WTC11 (cell line): ENCODE measurements around the gene ZIC4. TPM values are rescaled to one million over a fixed set of nuclear protein-coding genes. Genes with fewer than 3 reads are reported as not detected.

ENCODE experiments used
- ATAC-seq: fragments of 200-7000 bp; cut with Tn5 transposase; 2 replicates; pipeline ENCODE4 v1.10.0; 2021; ENCODE audit warnings: mild to moderate bottlenecking, moderate library complexity
- CTCF ChIA-PET: fragments of 300-600 bp; sonication (Branson Sonifier 250); formaldehyde crosslinking; loops from one replicate; lab custom pipeline; 2021; ENCODE audit warnings: antibody characterized with exemption; lab: Charles Lee
- POLR2A ChIA-PET: fragments of 350-600 bp; sonication (Branson Sonifier 250); formaldehyde crosslinking; loops from one replicate; lab custom pipeline; 2021; ENCODE audit warnings: antibody characterized with exemption; lab: Charles Lee
- DNase-seq: peaks from one replicate; pipeline ENCODE4 v3.0.0; 2021; ENCODE audit warnings: low spot score
- H3K27ac Mint-ChIP-seq: 2 replicates; pipeline ENCODE4 v1.8.0; 2021; ENCODE audit warnings: mixed read lengths
- H3K27me3 Mint-ChIP-seq: 2 replicates; pipeline ENCODE4 v1.8.0; 2021; ENCODE audit warnings: low read depth, mild to moderate bottlenecking, moderate library complexity, mixed read lengths
- H3K36me3 Mint-ChIP-seq: 2 replicates; pipeline ENCODE4 v1.8.0; 2021; ENCODE audit warnings: mixed read lengths
- H3K4me1 Mint-ChIP-seq: 2 replicates; pipeline ENCODE4 v1.8.0; 2022; ENCODE audit warnings: mixed read lengths
- H3K4me3 Mint-ChIP-seq: 2 replicates; pipeline ENCODE4 v1.8.0; 2021; ENCODE audit warnings: mild to moderate bottlenecking, moderate library complexity, mixed read lengths
- H3K9me3 Mint-ChIP-seq: 2 replicates; pipeline ENCODE4 v1.8.0; 2021; ENCODE audit warnings: mixed read lengths
- AFF4 ChIP-seq: sonication (generic); formaldehyde crosslinking; IDR thresholded peaks from 2 replicates; pipeline ENCODE4 v1.8.1; 2023; ENCODE audit warnings: mild to moderate bottlenecking, missing genetic modification reagents, borderline replicate concordance
- CREM ChIP-seq: sonication (generic); formaldehyde crosslinking; IDR thresholded peaks from 2 replicates; pipeline ENCODE4 v1.8.1; 2022; ENCODE audit warnings: mild to moderate bottlenecking, missing genetic modification reagents, moderate library complexity
- ESRRA ChIP-seq: sonication (generic); formaldehyde crosslinking; IDR thresholded peaks from 2 replicates; pipeline ENCODE4 v1.8.1; 2022; ENCODE audit warnings: mild to moderate bottlenecking, missing genetic modification reagents, borderline replicate concordance
- HMGA2 ChIP-seq: fragments of 250-450 bp; sonication (Bioruptor Pico); IDR thresholded peaks from 2 replicates; pipeline ENCODE4 v1.4.0; 2021; ENCODE audit warnings: mild to moderate bottlenecking, moderate library complexity
- KAT7 ChIP-seq: sonication (generic); formaldehyde crosslinking; IDR thresholded peaks from 2 replicates; pipeline ENCODE4 v1.8.1; 2023; ENCODE audit warnings: missing genetic modification reagents, mild to moderate bottlenecking, borderline replicate concordance
- MYBL2 ChIP-seq: sonication (generic); formaldehyde crosslinking; IDR thresholded peaks from 2 replicates; pipeline ENCODE4 v1.8.1; 2023; ENCODE audit warnings: mild to moderate bottlenecking, moderate library complexity, missing genetic modification reagents
- PREB ChIP-seq: sonication (generic); formaldehyde crosslinking; IDR thresholded peaks from 2 replicates; pipeline ENCODE4 v1.8.1; 2022; ENCODE audit warnings: mild to moderate bottlenecking, missing genetic modification reagents, moderate library complexity, borderline replicate concordance
- SOX15 ChIP-seq: fragments of 250-450 bp; sonication (Bioruptor Pico); IDR thresholded peaks from 2 replicates; pipeline ENCODE4 v1.9.0; 2021; ENCODE audit warnings: mild to moderate bottlenecking
- SP1 ChIP-seq: sonication (generic); formaldehyde crosslinking; conservative IDR thresholded peaks from 2 replicates; pipeline ENCODE4 v1.8.1; 2022; ENCODE audit warnings: missing genetic modification reagents
- ZNF138 ChIP-seq: sonication (generic); formaldehyde crosslinking; conservative IDR thresholded peaks from 2 replicates; pipeline ENCODE4 v1.8.1; 2022; ENCODE audit warnings: mild to moderate bottlenecking, moderate library complexity, missing genetic modification reagents
- ZNF263 ChIP-seq: sonication (generic); formaldehyde crosslinking; IDR thresholded peaks from 2 replicates; pipeline ENCODE4 v1.8.1; 2022; ENCODE audit warnings: low read depth, mild to moderate bottlenecking, moderate library complexity, missing genetic modification reagents
- ZNF281 ChIP-seq: sonication (generic); formaldehyde crosslinking; IDR thresholded peaks from 2 replicates; pipeline ENCODE4 v1.8.0; 2023; ENCODE audit warnings: mild to moderate bottlenecking, missing genetic modification reagents
- ZNF423 ChIP-seq: fragments of 250-450 bp; sonication (Bioruptor Pico); IDR thresholded peaks from 2 replicates; pipeline ENCODE4 v2.1.2; 2022; ENCODE audit warnings: mild to moderate bottlenecking, moderate library complexity
- total RNA-seq: library from RNA; stranded (reverse); gene quantifications from 3 replicates; pipeline ENCODE4 v1.2.3, GENCODE V29; 2021
- TF ChIP-seq, protein P1 (sequence below): fragments of 250-450 bp; sonication (Bioruptor Pico); IDR thresholded peaks from 2 replicates; pipeline ENCODE4 v1.9.0; 2021; ENCODE audit warnings: mild to moderate bottlenecking
- TF ChIP-seq, protein P2 (sequence below): fragments of 250-450 bp; sonication (Bioruptor Pico); IDR thresholded peaks from 2 replicates; pipeline ENCODE4 v2.1.2; 2022; ENCODE audit warnings: mild to moderate bottlenecking, moderate library complexity
- TF ChIP-seq, protein P3 (sequence below): sonication (generic); formaldehyde crosslinking; IDR thresholded peaks from 2 replicates; pipeline ENCODE4 v1.8.1; 2023; ENCODE audit warnings: mild to moderate bottlenecking, moderate library complexity, missing genetic modification reagents
- TF ChIP-seq, protein P4 (sequence below): fragments of 250-450 bp; sonication (Bioruptor Pico); IDR thresholded peaks from 2 replicates; pipeline ENCODE4 v1.8.0; 2021; ENCODE audit warnings: mild to moderate bottlenecking

The ZIC4 gene
- total RNA-seq, 1 experiment from 2014 or later, result 3.5 TPM

GRCh38 chr3:147343926-147344325 lies 62.4 kb downstream of the ZIC4 start:
- Mint-ChIP-seq H3K9me3 (no peaks in the 10 kb centered on the region), H3K4me3 (no peak overlapping the region), H3K27ac (no peak overlapping the region), H3K36me3 (no peaks in the 10 kb centered on the region), H3K4me1 (peaks cover 42% of the 10 kb centered on the region), H3K27me3 (no peaks in the 10 kb centered on the region; the same call in 1 of the 2 replicates)
- POLR2A ChIA-PET, result no interaction called here
- TF ChIP-seq PREB (CRISPR knock-in tag), result no peak
- TF ChIP-seq KAT7 (CRISPR knock-in tag), result no peak
- TF ChIP-seq, protein P1, sequence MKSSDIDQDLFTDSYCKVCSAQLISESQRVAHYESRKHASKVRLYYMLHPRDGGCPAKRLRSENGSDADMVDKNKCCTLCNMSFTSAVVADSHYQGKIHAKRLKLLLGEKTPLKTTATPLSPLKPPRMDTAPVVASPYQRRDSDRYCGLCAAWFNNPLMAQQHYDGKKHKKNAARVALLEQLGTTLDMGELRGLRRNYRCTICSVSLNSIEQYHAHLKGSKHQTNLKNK (CRISPR knock-in tag), result no peak
- TF ChIP-seq SOX15 (CRISPR knock-in tag), result no peak
- TF ChIP-seq AFF4 (CRISPR knock-in tag), result no peak
- TF ChIP-seq, protein P2, sequence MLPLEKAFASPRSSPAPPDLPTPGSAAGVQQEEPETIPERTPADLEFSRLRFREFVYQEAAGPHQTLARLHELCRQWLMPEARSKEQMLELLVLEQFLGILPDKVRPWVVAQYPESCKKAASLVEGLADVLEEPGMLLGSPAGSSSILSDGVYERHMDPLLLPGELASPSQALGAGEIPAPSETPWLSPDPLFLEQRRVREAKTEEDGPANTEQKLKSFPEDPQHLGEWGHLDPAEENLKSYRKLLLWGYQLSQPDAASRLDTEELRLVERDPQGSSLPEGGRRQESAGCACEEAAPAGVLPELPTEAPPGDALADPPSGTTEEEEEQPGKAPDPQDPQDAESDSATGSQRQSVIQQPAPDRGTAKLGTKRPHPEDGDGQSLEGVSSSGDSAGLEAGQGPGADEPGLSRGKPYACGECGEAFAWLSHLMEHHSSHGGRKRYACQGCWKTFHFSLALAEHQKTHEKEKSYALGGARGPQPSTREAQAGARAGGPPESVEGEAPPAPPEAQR (CRISPR knock-in tag), result no peak
- TF ChIP-seq ZNF281 (CRISPR knock-in tag), result no peak
- TF ChIP-seq ZNF263 (CRISPR knock-in tag), result no peak
- TF ChIP-seq HMGA2 (CRISPR knock-in tag), result no peak
- no peak for TF ChIP-seq CREM (CRISPR knock-in tag)
- no peak for TF ChIP-seq ZNF138 (CRISPR knock-in tag)
- TF ChIP-seq SP1 (CRISPR knock-in tag), result no peak
- DNase-seq, result no peak
- CTCF ChIA-PET, result no interaction called here
- ATAC-seq, result no peak

DNA sequence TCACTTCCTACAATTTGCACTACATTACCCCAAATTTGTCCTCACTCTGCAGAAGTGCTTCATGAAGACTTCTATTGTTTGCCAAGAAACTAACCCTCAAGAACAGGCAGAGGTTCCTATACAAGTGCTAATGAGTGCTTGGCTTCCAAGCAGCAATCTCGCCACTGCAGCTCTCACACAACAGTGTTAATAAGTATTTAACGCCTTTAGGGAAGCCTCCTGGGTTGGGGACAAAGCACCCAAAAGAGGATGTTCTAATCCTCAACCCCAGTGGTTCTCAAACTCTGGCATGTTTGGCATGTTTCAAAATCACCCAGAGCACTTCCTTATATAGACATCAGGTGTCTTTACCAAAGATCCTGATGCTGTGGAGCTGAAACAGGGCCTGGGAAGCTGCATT lies 64.6 kb downstream of the ZIC4 start:
- Mint-ChIP-seq H3K4me1 (peaks cover 46% of the 10 kb centered on the region), H3K27ac (peak overlapping the region; percentile 55), H3K36me3 (no peaks in the 10 kb centered on the region), H3K9me3 (no peaks in the 10 kb centered on the region), H3K4me3 (no peak overlapping the region), H3K27me3 (no peaks in the 10 kb centered on the region; the same call in none of the 2 replicates)
- POLR2A ChIA-PET, result no interaction called here
- ATAC-seq (peak; percentile 99), DNase-seq (peak; percentile 47)
- CTCF ChIA-PET, result interaction anchor here (0.9 to 1.9 kb wide), 6 partner anchors 14 to 58 kb away, joined by 3 to 10 read pairs (median 6); no protein-coding TSS in a partner anchor
- no peak for TF ChIP-seq ESRRA (CRISPR knock-in tag)
- TF ChIP-seq, protein P3, sequence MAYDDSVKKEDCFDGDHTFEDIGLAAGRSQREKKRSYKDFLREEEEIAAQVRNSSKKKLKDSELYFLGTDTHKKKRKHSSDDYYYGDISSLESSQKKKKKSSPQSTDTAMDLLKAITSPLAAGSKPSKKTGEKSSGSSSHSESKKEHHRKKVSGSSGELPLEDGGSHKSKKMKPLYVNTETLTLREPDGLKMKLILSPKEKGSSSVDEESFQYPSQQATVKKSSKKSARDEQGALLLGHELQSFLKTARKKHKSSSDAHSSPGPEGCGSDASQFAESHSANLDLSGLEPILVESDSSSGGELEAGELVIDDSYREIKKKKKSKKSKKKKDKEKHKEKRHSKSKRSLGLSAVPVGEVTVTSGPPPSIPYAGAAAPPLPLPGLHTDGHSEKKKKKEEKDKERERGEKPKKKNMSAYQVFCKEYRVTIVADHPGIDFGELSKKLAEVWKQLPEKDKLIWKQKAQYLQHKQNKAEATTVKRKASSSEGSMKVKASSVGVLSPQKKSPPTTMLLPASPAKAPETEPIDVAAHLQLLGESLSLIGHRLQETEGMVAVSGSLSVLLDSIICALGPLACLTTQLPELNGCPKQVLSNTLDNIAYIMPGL, result no peak
- TF ChIP-seq ZNF423 (CRISPR knock-in tag), result peak; percentile 64; the same call in 1 of the 2 replicates
- no peak for TF ChIP-seq MYBL2 (CRISPR knock-in tag)
- TF ChIP-seq, protein P4, sequence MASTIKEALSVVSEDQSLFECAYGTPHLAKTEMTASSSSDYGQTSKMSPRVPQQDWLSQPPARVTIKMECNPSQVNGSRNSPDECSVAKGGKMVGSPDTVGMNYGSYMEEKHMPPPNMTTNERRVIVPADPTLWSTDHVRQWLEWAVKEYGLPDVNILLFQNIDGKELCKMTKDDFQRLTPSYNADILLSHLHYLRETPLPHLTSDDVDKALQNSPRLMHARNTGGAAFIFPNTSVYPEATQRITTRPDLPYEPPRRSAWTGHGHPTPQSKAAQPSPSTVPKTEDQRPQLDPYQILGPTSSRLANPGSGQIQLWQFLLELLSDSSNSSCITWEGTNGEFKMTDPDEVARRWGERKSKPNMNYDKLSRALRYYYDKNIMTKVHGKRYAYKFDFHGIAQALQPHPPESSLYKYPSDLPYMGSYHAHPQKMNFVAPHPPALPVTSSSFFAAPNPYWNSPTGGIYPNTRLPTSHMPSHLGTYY, result no peak
